Activated naive CD4-positive, alpha-beta T cell treated with anti-CD3 and anti-CD28 coated beads, Interleukin-2, amount 50 U/mL, for 24 hours (primary cell): ENCODE results near the gene DRP2.
"Not testable (repeated sequence)": the region's sequence is repeated elsewhere in the genome, so short reads cannot be mapped to it uniquely, and the experiment has no call there.

ENCODE experiments used
- H3K27ac Mint-ChIP-seq: one replicate; pipeline ENCODE4 v1.8.0; 2021; ENCODE audit warnings: mild to moderate bottlenecking, mixed read lengths
- H3K27me3 Mint-ChIP-seq: one replicate; pipeline ENCODE4 v1.8.0; 2021; ENCODE audit warnings: mixed read lengths
- H3K36me3 Mint-ChIP-seq: one replicate; pipeline ENCODE4 v1.8.0; 2021; ENCODE audit warnings: mixed read lengths
- H3K4me1 Mint-ChIP-seq: one replicate; pipeline ENCODE4 v1.8.0; 2021; ENCODE audit warnings: mixed read lengths
- H3K4me3 Mint-ChIP-seq: one replicate; pipeline ENCODE4 v1.8.0; 2021; ENCODE audit warnings: mild to moderate bottlenecking, mixed read lengths
- H3K9me3 Mint-ChIP-seq: one replicate; pipeline ENCODE4 v1.8.0; 2021; ENCODE audit warnings: mixed read lengths

DRP2 gene, protein sequence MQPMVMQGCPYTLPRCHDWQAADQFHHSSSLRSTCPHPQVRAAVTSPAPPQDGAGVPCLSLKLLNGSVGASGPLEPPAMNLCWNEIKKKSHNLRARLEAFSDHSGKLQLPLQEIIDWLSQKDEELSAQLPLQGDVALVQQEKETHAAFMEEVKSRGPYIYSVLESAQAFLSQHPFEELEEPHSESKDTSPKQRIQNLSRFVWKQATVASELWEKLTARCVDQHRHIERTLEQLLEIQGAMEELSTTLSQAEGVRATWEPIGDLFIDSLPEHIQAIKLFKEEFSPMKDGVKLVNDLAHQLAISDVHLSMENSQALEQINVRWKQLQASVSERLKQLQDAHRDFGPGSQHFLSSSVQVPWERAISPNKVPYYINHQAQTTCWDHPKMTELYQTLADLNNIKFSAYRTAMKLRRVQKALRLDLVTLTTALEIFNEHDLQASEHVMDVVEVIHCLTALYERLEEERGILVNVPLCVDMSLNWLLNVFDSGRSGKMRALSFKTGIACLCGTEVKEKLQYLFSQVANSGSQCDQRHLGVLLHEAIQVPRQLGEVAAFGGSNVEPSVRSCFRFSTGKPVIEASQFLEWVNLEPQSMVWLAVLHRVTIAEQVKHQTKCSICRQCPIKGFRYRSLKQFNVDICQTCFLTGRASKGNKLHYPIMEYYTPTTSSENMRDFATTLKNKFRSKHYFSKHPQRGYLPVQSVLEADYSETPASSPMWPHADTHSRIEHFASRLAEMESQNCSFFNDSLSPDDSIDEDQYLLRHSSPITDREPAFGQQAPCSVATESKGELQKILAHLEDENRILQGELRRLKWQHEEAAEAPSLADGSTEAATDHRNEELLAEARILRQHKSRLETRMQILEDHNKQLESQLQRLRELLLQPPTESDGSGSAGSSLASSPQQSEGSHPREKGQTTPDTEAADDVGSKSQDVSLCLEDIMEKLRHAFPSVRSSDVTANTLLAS

DNA sequence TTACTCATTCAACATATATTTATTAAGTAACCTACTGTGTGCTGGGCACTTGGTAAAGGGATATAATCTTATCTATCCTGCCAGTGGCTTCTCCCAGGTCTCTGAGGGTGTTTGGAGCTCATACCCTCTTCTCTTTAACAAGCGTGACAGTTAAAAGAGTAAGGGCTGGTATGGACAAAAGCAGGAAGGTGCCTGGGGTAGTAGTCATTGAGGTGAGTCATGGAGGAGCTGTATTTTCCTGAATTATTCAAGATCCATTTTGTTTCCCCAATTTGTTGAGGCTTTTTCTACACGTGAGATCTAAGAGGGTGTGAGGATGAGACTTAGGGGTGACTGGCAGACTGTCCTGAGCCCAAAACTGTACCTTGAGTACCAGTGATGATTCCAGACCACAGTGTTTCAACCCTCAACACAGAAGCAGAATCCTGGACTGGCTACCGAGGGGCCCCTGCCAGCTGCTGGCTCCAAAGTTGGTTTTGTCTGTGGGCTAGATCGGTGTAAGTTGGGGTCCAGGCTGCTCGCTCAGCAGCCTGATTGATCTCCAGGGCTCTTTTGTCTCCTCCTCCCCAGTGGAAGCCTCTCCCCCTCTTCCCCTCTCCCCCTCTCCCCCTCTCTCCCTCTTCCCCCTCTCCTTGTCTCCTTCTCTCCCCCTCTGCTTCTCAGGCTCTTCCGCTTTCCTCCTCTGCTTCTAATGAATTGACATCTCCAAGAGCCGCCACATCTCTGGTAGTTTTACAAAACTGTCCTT, at the start of gene DRP2:
Gene DRP2 (plus strand): TSS at position 671 of the 748 bp plus-strand sequence. CDS start 11,862 bp downstream, outside the sequence.
- Mint-ChIP-seq H3K36me3 (no peaks in the 10 kb centered on the region), H3K27me3 (no peaks in the 10 kb centered on the region), H3K4me3 (no peak within 1 kb of the TSS), H3K9me3 (no peaks in the 10 kb centered on the region), H3K4me1 (peaks cover 6% of the 10 kb centered on the region), H3K27ac (no peak within 1 kb of the TSS)

DNA sequence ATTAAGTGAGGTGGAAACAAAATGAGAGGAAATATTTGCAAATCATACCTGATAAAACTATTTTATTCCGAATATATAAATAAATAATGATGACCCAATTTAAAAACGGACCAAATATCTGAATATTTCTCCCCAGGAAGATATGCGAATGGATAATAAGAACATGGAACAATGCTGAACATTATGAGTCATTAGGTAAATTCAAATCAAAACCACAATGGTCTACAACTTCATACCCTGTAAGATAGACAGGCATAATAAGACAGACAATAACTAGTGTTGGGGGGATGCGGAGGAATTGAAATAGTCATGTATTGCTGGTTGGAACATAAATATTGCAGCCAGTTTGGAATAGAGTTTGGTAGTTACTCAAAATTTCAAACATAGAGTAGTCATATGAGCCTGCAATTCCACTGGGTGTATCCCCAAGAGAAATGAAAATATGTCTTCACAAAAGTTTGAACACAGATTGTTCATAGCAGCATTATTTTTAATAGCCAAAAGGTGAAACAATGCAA, 47.6 kb upstream of the DRP2 start:
- H3K4me3 Mint-ChIP-seq = no peak overlapping the region
- H3K27me3 Mint-ChIP-seq = peaks cover 2% of the 10 kb centered on the region
- no peaks in the 10 kb centered on the region for H3K9me3 Mint-ChIP-seq
- H3K27ac Mint-ChIP-seq = no peak overlapping the region
- H3K4me1 Mint-ChIP-seq = no peaks in the 10 kb centered on the region
- no peaks in the 10 kb centered on the region for H3K36me3 Mint-ChIP-seq

DNA sequence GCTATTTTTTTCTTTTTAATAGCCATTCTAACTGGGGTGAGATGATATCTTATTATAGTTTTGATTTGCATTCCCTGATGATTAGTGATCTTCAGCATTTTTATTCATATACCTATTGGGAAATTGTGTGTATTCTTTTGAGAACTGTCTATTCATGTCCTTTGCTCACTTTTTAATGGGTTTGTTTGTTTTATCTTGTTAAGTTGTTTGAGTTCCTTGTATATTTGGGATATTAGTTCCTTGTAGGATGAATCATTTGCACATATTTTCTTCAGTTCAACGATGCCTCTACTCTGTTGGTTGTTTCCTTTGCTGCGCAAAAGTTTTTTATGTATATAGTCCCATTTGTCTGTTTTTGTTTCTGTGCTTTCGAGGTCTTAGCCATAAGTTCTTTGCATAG, 43.1 kb upstream of the DRP2 start:
- H3K27ac Mint-ChIP-seq = no peak overlapping the region
- no peaks in the 10 kb centered on the region for H3K36me3 Mint-ChIP-seq
- H3K27me3 Mint-ChIP-seq = peaks cover 2% of the 10 kb centered on the region
- no peaks in the 10 kb centered on the region for H3K9me3 Mint-ChIP-seq
- H3K4me3 Mint-ChIP-seq = no peak overlapping the region
- no peaks in the 10 kb centered on the region for H3K4me1 Mint-ChIP-seq

DNA sequence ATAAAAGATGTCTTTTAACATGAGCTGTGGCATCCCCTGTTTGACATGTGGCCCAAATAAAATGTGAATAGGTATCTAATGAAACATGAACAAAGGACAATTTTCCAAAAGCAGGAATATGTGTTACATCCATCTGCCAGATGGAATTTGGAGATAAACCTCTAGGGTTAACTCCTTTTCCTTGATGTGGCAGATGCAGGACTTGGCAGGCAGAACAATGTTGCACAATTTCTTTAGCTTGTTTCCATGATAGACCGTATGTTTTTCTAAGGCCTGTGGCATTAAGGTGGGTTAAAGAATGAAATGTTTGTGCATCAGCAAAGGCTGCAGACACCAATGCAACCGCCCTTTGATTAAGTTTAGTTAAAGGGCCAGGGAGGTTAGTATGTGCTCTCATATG, 34.7 kb upstream of the DRP2 start:
- not testable (repeated sequence) for H3K36me3 Mint-ChIP-seq, H3K27me3 Mint-ChIP-seq, H3K4me1 Mint-ChIP-seq, H3K4me3 Mint-ChIP-seq, H3K27ac Mint-ChIP-seq, H3K9me3 Mint-ChIP-seq

DNA sequence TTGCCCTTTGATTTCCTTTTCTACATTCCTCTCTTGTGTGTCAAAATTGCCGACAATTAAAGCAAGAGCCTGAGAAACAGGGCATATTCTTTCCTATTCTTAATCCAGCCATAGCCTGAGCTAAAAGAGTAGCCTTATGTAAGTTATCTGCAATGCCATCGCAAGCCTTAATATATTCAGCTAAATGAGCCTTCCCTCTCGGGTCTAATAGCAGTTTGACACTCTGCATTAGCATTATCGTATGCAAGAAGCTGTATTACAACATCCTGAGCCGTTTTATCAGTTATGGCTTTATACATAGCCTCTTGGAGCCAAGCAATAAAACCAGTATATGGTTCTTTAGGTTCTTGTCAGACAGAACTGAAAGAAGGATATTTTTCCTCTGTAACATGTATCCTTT, 31.6 kb upstream of the DRP2 start:
- not testable (repeated sequence) for H3K4me3 Mint-ChIP-seq, H3K27me3 Mint-ChIP-seq, H3K27ac Mint-ChIP-seq, H3K9me3 Mint-ChIP-seq, H3K4me1 Mint-ChIP-seq, H3K36me3 Mint-ChIP-seq

DNA sequence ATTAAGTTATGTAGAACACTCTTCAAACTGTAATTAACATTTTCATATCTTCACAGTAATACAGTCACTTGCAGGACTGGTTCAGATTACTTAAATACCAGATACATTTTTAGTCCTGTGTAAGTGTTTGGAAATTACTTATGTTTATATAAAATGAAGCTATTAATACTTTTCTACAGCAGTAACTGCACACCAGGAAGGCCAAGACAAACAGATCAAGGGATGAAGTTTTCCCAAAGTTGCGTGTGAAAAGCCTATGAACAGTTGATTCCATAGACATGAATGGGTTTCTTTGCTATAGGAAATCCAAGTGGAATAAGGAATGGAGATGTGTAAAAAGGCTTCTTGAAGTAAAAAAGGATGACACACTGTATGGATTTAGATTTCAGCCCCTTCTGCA, 28.9 kb upstream of the DRP2 start:
- Mint-ChIP-seq H3K36me3 (no peaks in the 10 kb centered on the region), H3K4me1 (no peaks in the 10 kb centered on the region), H3K27ac (no peak overlapping the region), H3K9me3 (no peaks in the 10 kb centered on the region), H3K27me3 (peaks cover 6% of the 10 kb centered on the region), H3K4me3 (no peak overlapping the region)

DNA sequence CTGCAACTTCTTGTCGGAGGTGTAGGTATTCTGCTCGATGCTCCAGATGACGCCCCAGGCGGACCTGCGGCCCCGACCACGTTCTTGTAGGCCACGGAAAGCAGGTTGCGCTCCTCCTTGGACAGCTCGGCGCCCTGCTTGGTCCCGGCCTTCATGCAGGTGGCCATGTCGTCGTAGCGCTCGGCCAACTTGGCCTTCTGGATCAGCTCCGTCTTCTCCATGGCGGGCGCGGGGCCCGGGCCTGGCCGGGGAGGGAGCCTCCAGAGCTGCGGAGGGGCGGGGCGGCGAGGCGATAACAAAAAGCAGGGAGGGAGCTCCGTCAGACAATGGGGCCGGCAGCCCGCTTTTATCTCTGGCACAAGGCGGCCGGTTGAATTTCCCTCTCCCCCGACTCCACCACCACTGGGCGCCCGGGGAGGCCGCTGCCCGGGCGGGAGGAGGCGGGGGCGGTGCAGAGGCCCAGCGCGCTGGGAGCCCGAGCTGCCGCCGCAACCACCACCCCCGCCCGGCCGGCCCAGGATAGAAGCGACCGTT, 28.3 kb upstream of the DRP2 start:
- no peak overlapping the region for H3K4me3 Mint-ChIP-seq
- H3K36me3 Mint-ChIP-seq = no peaks in the 10 kb centered on the region
- no peak overlapping the region for H3K27ac Mint-ChIP-seq
- no peaks in the 10 kb centered on the region for H3K4me1 Mint-ChIP-seq
- peaks cover 6% of the 10 kb centered on the region for H3K27me3 Mint-ChIP-seq
- no peaks in the 10 kb centered on the region for H3K9me3 Mint-ChIP-seq

DNA sequence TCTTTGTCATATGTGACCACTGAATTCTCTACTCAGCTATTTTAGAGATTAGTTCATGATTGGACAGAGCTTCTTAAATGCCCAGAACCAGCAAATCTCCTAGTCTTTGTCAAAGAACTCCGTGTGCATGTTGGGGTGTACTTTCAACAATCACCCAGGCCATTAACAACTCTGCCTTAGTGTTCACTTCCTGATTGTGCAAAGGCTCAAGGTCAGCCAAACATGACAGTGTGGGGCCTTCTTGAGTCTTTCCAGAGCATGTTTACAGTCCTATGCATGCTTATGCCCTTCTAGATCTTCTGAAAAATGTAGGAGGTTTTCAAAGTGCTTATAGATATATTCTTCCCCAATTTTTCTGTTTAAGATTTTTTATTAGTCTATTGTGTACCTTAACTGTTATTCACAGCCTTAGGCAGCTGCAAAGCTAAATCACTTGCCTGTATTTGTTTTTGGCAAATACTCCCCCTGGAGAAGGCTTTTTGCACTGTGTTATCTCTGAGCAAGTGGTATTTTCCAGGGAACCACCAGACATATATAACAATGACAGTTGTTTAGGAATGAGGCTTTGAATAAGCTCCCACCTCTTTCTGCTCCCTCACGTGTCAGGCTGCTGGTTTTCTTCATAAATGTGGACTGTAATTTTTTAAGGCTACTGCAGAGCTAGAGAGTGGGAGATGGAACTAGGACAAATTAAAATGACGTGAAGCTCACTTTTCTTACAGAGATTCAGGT, 24.0 kb upstream of the DRP2 start:
- Mint-ChIP-seq H3K9me3 (no peaks in the 10 kb centered on the region), H3K27ac (no peak overlapping the region), H3K4me3 (no peak overlapping the region), H3K4me1 (no peaks in the 10 kb centered on the region), H3K27me3 (peaks cover 6% of the 10 kb centered on the region), H3K36me3 (no peaks in the 10 kb centered on the region)

DNA sequence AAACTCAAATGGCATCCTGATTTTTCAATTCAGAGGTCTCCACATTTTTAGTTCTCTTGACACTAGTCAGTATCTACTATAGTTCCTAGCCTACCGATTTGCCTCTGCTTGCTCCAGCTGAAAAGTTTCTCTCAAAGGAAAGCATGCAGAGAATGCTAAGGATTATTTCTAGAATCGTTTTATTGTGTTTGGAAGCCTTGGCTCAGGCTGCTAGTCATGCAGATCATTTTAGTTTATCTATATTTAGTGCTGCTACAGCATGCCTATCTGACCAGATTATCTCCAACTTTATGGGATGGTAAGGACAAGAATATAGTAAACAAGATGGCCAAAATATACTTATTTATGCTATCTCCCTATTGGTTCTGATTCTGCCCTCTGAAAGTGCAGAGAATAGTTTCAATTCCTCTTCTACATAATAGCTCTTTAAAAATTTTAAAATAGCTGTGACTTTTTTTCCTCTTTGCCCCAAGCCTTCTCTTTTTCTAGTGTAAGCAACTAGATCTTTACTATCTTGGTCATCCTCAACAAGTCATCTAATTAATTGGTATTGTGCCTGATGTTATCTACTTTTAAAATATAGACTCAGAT, 15.7 kb upstream of the DRP2 start:
- no peak overlapping the region for H3K27ac Mint-ChIP-seq
- no peaks in the 10 kb centered on the region for H3K9me3 Mint-ChIP-seq
- no peak overlapping the region for H3K4me3 Mint-ChIP-seq
- H3K4me1 Mint-ChIP-seq = peaks cover 14% of the 10 kb centered on the region
- no peaks in the 10 kb centered on the region for H3K27me3 Mint-ChIP-seq
- no peaks in the 10 kb centered on the region for H3K36me3 Mint-ChIP-seq

DNA sequence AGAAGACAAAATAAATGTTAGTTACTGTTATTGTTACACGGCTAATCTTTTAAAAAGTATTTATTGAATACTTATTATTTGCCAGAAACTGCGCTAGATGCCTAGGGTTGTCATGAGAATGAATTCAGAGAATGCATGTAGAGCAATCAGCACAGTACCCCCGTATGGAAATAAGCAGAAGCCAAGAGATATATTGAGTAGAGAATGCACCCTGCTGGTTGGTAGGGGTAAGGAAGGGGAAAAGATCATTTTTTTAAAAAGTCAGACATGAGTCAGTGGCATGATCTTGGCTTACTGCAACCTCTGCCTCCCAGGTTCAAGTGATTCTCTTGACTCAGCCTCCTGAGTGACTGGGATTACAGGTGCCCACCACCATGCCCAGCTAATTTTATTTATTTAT, 13.1 kb upstream of the DRP2 start:
- Mint-ChIP-seq H3K4me3 (no peak overlapping the region), H3K4me1 (peaks cover 17% of the 10 kb centered on the region), H3K27ac (no peak overlapping the region), H3K36me3 (no peaks in the 10 kb centered on the region), H3K27me3 (no peaks in the 10 kb centered on the region), H3K9me3 (no peaks in the 10 kb centered on the region)

DNA sequence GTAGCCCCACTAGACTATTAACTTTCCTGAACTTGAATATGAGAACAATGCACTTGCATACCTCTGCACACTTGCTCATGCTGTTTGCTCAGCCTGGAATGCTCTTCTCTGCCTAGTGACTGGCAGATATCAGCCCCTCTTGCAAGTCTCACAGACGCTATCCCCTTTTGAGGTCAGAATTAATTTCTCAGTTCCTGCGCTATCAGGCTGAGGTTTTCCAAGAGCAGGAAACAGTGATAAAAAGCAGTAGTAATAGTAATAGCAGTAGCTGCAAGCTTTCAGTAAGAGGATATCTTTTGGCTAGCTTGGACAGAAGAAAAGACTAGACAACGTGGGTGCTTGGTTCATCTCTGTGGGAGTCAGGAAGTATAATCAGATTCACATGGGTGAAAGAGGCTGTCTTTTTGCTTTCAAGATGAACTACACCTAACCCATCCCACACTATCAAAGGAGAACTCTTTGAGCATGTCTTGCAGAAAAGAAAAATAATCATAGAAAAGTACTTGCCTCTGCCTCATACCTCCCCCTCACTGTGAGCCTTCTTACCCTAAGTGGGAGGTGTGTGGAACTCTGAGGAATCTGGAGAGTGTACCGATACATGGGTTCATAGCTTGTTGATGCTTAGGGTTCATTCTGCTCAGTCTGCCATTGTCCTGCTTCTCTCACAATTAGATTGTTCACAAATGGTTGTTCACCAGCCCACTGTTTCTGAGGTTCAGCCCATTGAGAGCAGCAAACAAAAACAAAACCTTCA, 11.3 kb upstream of the DRP2 start:
- no peaks in the 10 kb centered on the region for H3K27me3 Mint-ChIP-seq
- H3K4me3 Mint-ChIP-seq = no peak overlapping the region
- no peaks in the 10 kb centered on the region for H3K36me3 Mint-ChIP-seq
- peak overlapping the region; percentile 76 for H3K27ac Mint-ChIP-seq
- no peaks in the 10 kb centered on the region for H3K9me3 Mint-ChIP-seq
- H3K4me1 Mint-ChIP-seq = peaks cover 17% of the 10 kb centered on the region

DNA sequence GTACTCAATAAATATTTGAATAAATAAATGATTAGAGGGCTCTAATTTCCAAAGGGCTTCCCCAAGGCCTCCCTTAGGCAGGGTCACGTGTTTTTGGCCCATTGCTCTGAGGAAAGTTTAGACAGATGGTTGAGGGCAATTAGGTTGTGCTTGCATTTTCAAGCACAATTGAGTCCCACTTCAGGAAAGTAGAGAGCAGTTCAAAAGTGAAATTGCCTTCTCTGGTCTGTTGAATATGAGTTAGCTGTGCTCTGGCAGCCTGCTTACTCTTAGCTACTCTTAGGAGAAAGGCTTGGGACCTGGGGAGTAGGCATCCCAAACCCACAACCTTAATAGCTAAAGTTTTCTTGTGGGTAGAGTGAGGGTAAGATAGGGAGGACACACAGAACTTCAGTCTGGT, 9.0 kb upstream of the DRP2 start:
- Mint-ChIP-seq H3K36me3 (no peaks in the 10 kb centered on the region), H3K4me3 (no peak overlapping the region), H3K4me1 (peaks cover 17% of the 10 kb centered on the region), H3K27me3 (no peaks in the 10 kb centered on the region), H3K9me3 (no peaks in the 10 kb centered on the region), H3K27ac (no peak overlapping the region)

DNA sequence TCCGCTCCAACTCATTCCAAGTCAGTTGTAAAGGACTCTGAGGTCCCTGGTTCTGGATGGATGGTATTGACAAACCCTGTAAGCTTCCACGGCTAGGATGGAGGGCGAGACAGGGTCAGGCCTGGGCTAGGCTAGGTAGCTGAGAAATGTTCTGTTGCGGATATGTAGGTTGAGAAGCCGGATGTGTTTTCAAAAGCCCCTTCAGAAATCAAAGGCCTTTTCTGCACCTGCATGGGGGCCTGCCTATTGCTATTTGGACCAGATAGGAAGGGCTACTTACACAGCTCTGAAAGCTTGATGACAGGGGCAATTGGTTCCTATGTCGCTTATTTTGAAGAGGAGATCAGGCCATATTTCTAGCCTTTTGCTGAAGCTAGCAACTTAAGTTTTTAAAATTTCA, 1.9 kb upstream of the DRP2 start:
- Mint-ChIP-seq H3K4me1 (peaks cover 6% of the 10 kb centered on the region), H3K4me3 (no peak overlapping the region), H3K36me3 (no peaks in the 10 kb centered on the region), H3K9me3 (no peaks in the 10 kb centered on the region), H3K27ac (no peak overlapping the region), H3K27me3 (no peaks in the 10 kb centered on the region)

DNA sequence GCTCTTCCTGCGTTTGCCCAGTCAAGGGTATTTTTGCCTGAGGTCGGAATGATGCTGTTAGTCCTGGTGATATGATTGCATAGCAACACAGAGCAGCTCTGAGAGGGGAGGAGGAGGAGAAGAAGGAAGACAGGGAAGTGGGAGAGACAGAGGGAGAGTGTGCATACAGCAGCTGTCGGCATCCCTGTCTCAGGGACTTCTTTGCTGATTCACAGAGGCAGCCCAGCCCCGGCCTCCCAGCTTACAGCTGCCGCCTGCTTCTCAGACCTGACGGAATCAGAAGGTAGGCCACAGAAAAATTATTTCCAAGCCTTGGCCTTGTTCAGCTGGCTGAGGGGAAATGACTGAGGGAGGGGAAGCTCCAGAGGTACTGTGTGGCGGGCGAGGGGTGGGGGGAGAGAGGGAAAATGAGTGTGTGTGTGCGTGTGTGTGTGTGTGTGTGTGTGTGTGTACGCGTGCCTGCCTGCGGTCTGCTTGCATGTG, 319 bp downstream of the DRP2 start:
- Mint-ChIP-seq H3K4me3 (no peak overlapping the region), H3K27ac (no peak overlapping the region), H3K36me3 (no peaks in the 10 kb centered on the region), H3K27me3 (no peaks in the 10 kb centered on the region), H3K4me1 (peaks cover 6% of the 10 kb centered on the region), H3K9me3 (no peaks in the 10 kb centered on the region)
